Measurements from ENCODE around the gene FUCA2.
"Not testable (repeated sequence)": the region's sequence is repeated elsewhere in the genome, so short reads cannot be mapped to it uniquely, and the experiment has no call there.

The FUCA2 gene

DNA sequence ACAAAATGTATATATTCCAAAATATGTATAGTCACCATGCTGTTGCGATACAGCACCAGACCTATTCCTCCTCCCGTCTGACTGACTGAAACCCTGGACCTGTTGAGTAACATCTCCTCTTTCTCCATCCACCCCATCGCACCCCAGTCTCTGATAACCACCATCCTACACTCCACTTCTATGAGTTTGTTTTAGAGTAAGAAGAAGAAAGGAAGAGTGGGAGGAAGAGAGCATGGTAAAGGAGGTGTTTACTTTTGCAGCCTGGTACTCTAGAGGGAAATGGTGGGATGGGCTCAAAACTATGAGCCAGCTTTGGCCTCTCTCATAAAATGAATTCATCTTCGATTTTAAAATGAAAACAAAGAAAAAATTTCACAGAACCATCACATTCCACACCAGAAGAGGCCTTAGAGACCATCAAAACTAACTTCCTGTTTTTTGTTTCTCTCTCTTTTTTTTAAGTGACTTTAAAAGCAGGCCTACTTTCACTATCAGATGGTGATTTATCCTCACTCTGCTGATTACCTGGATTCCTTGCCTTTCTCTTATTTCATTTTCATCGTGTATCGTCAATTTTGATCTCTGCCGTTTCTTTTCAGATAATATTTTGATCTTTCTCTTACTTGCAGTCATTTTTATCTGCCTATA, 16.8 kb upstream of the FUCA2 start:
- H3K9me3 ChIP-seq (ENCODE audit: low read length), result no peaks in the 10 kb centered on the region
- no peak overlapping the region for H3K4me3 ChIP-seq (ENCODE audit: low read length)
- H2AFZ ChIP-seq (ENCODE audit: low read depth, low read length), result no peak overlapping the region
- peaks cover 6% of the 10 kb centered on the region for H3K4me1 ChIP-seq (ENCODE audit: insufficient read depth, low read length)
- H3K36me3 ChIP-seq (ENCODE audit: insufficient read depth, low read length), result no peaks in the 10 kb centered on the region
- H3K27me3 ChIP-seq (ENCODE audit: insufficient read depth, low read length), result no peaks in the 10 kb centered on the region

DNA sequence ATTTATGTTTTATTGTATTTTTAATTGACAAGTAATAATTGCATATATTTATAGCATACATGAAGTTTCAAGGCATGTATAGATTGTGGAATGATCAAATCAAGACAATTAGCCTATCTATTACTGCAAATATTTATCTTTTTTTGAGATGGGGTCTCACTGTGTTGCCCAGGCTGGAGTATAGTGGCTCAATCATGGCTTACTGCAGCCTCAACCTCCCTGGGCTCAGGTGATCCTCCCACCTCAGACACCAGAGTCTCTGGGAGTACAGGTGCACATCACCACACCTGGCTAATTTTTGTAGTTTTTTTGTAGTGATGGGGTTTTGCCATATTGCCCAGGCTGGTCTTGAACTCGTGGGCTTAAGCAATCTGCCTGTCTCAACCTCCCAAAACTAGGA, 16.2 kb upstream of the FUCA2 start:
- Histone ChIP-seq H3K36me3 (ENCODE audit: insufficient read depth, low read length) (no peaks in the 10 kb centered on the region), H3K9me3 (ENCODE audit: low read length) (no peaks in the 10 kb centered on the region), H3K4me1 (ENCODE audit: insufficient read depth, low read length) (peaks cover 6% of the 10 kb centered on the region), H2AFZ (ENCODE audit: low read depth, low read length) (no peak overlapping the region), H3K4me3 (ENCODE audit: low read length) (no peak overlapping the region), H3K27me3 (ENCODE audit: insufficient read depth, low read length) (no peaks in the 10 kb centered on the region)

- H3K4me3 ChIP-seq (ENCODE audit: low read length), result no peak overlapping the region
- H3K9me3 ChIP-seq (ENCODE audit: low read length), result no peaks in the 10 kb centered on the region
- no peaks in the 10 kb centered on the region for H3K4me1 ChIP-seq (ENCODE audit: insufficient read depth, low read length)
- no peaks in the 10 kb centered on the region for H3K27me3 ChIP-seq (ENCODE audit: insufficient read depth, low read length)
- H3K36me3 ChIP-seq (ENCODE audit: insufficient read depth, low read length), result no peaks in the 10 kb centered on the region
- H2AFZ ChIP-seq (ENCODE audit: low read depth, low read length), result no peak overlapping the region
Observed at GRCh38 chr6:143525356-143525755, 13.8 kb upstream of the FUCA2 start.

GRCh38 chr6:143522039-143522600, 10.6 kb upstream of the FUCA2 start:
- Histone ChIP-seq H2AFZ (ENCODE audit: low read depth, low read length) (no peak overlapping the region), H3K27me3 (ENCODE audit: insufficient read depth, low read length) (no peaks in the 10 kb centered on the region), H3K4me3 (ENCODE audit: low read length) (no peak overlapping the region), H3K9me3 (ENCODE audit: low read length) (no peaks in the 10 kb centered on the region), H3K4me1 (ENCODE audit: insufficient read depth, low read length) (no peaks in the 10 kb centered on the region), H3K36me3 (ENCODE audit: insufficient read depth, low read length) (no peaks in the 10 kb centered on the region)

DNA sequence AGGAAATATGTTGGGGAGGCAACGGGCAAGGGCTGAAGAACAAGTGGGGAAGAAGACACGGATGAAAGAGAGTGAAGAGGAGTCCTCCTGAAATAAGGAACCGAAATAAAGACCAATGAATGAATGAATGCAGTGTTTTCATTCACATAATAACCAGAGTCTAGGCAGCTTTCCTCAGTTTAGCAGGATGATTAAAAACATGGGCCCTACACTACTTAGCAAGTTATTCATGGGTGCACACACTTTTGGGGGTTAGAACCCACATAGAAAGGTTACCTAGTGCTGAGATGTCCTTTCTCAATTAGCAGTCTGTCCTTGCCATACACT, 5.9 kb upstream of the FUCA2 start:
- Histone ChIP-seq H3K4me3 (ENCODE audit: low read length) (no peak overlapping the region), H3K27me3 (ENCODE audit: insufficient read depth, low read length) (no peaks in the 10 kb centered on the region), H2AFZ (ENCODE audit: low read depth, low read length) (no peak overlapping the region)

DNA sequence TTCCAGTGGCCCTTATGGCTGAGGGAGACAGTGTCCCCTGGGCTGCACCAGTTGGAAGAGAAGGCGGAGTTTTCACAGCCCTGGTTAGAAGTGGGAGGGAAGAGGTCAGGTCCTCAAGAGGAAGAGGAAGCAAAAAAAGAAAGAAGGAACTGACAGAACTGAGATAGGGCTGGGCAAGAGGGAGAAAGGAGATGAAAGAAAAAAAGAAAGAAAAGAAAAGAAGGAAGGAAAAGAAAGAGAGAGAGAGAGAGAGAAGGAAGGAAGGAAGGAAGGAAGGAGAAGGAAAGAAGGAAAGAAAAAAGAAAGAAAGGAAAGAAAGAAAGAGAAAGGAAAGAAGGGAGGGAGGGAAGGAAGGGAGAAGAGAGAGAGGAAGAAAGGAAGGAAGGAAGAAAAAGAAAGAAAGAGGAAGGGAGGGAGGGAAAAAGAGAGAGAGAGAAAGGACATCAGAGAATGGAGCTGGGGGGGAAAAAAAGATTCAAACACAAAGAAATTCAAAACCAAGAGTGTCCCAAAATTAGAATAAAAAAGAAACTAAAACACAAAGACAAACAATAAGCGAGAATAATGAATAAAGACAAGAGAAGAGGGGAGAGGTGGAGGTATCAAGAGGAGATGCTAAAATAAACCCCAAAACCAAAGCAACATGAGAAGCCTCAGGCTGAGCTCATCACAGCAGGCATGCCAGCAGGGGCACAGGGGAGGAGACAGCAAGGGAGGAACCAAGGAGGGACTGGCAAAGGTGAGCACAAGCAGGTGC, 5.3 kb upstream of the FUCA2 start:
- Histone ChIP-seq H3K36me3 (ENCODE audit: insufficient read depth, low read length) (no peaks in the 10 kb centered on the region), H3K4me1 (ENCODE audit: insufficient read depth, low read length) (peaks cover 2% of the 10 kb centered on the region), H2AFZ (ENCODE audit: low read depth, low read length) (no peak overlapping the region), H3K4me3 (ENCODE audit: low read length) (no peak overlapping the region), H3K9me3 (ENCODE audit: low read length) (no peaks in the 10 kb centered on the region), H3K27me3 (ENCODE audit: insufficient read depth, low read length) (no peaks in the 10 kb centered on the region)

More for the DNA sequence above, 5.9 kb upstream of the FUCA2 start:
- no peaks in the 10 kb centered on the region for H3K4me1 ChIP-seq (ENCODE audit: insufficient read depth, low read length)
- H3K36me3 ChIP-seq (ENCODE audit: insufficient read depth, low read length), result no peaks in the 10 kb centered on the region
- no peaks in the 10 kb centered on the region for H3K9me3 ChIP-seq (ENCODE audit: low read length)

DNA sequence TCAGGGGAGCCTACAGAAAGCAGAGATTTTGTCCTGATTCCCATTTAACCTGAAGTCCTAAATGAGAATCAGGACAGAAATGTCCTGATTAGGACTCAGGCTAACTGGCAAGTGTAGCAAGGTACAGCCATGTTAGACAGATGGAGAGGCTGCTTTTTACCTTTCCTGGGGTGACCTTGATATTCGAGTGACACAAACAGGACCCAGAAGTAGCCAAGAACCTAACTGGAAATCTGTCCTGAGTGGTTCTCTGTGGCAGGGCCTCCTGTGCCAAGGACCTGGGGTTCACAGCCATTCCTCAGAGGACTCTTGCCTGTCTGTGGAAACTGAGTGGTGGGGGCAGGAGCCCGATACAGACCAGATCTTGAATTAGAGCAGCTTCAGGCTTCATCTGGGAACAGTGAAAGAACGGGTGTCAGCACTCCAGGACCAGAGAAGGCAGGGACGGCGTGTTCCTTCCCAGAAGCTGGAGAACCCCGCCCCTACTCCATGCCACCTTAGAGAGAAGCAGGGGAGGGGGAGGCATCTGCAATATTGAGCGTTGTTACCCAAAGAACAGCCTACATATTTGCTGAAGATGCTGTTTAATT, 4.3 kb upstream of the FUCA2 start:
- Histone ChIP-seq H3K4me1 (ENCODE audit: insufficient read depth, low read length) (peaks cover 6% of the 10 kb centered on the region), H3K4me3 (ENCODE audit: low read length) (no peak overlapping the region), H3K27me3 (ENCODE audit: insufficient read depth, low read length) (no peaks in the 10 kb centered on the region), H3K36me3 (ENCODE audit: insufficient read depth, low read length) (no peaks in the 10 kb centered on the region), H3K9me3 (ENCODE audit: low read length) (no peaks in the 10 kb centered on the region), H2AFZ (ENCODE audit: low read depth, low read length) (no peak overlapping the region)

DNA sequence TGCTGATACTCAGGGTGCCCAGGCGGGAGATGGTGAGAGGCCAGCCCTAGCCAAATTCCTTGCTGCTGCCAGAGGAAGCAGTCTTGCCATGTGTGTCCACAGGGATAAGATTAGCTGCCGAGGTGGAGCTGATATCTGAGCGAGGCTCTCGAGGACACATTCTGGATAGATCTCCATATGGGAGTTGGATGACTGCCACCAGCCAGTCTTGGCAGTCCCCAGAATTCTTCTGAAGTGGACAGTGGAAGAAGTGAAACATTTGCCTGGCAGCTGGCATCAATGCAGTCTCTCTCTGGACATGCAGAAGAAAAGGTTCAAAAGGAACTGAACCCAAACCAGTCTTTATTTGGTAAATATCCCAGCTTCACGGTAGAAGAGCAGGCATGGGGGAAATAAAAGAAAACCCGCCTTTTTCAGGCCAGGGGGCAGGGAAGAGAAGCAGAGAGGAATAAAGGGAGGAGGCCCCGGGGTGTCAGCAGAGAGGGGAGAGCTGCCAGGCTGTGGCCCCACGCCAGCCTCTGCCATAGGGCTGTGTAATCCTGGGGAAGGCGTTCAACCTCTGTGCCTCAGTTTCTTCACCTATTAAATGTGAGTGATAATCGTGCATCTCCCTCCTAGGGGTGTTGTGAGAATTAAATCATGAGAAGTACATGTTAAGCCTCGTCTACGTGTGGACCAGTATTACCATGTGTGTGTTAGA, 3.7 kb upstream of the FUCA2 start:
- no peaks in the 10 kb centered on the region for H3K9me3 ChIP-seq (ENCODE audit: low read length)
- no peaks in the 10 kb centered on the region for H3K36me3 ChIP-seq (ENCODE audit: insufficient read depth, low read length)
- H3K27me3 ChIP-seq (ENCODE audit: insufficient read depth, low read length), result no peaks in the 10 kb centered on the region
- no peak overlapping the region for H2AFZ ChIP-seq (ENCODE audit: low read depth, low read length)
- no peak overlapping the region for H3K4me3 ChIP-seq (ENCODE audit: low read length)
- peaks cover 7% of the 10 kb centered on the region for H3K4me1 ChIP-seq (ENCODE audit: insufficient read depth, low read length)

- Histone ChIP-seq H3K36me3 (ENCODE audit: insufficient read depth, low read length) (peaks cover 5% of the 10 kb centered on the region), H3K4me3 (ENCODE audit: low read length) (no peak overlapping the region), H3K9me3 (ENCODE audit: low read length) (no peaks in the 10 kb centered on the region), H3K4me1 (ENCODE audit: insufficient read depth, low read length) (peaks cover 7% of the 10 kb centered on the region), H2AFZ (ENCODE audit: low read depth, low read length) (no peak overlapping the region), H3K27me3 (ENCODE audit: insufficient read depth, low read length) (no peaks in the 10 kb centered on the region)
Observed at GRCh38 chr6:143513410-143513809, 1.9 kb upstream of the FUCA2 start.

DNA sequence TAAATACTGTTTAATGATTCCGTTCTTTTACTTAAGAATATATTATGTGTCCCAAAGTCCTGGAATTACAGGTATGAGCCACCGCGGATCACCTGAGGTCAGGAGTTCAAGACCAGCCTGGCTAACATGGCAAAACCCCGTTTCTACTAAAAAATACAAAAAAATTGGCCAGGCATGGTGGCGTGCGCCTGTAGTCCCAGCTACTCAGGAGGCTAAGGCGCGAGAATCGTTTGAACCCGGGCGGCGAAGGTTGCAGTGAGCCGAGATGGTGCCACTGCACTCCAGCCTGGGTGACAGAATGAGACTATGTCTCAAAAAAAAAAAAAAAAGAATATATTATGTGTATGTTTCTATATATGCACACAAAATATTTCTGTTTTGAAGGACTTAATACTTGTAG, 1.2 kb downstream of the FUCA2 start:
- not testable (repeated sequence) for H2AFZ ChIP-seq (ENCODE audit: low read depth, low read length); H3K9me3 ChIP-seq (ENCODE audit: low read length); H3K4me1 ChIP-seq (ENCODE audit: insufficient read depth, low read length); H3K27me3 ChIP-seq (ENCODE audit: insufficient read depth, low read length)
- Histone ChIP-seq H3K36me3 (ENCODE audit: insufficient read depth, low read length) (peaks cover 34% of the 10 kb centered on the region), H3K4me3 (ENCODE audit: low read length) (peak overlapping the region; percentile 57)

- H2AFZ ChIP-seq (ENCODE audit: low read depth, low read length), result no peak overlapping the region
- peaks cover 7% of the 10 kb centered on the region for H3K4me1 ChIP-seq (ENCODE audit: insufficient read depth, low read length)
- no peaks in the 10 kb centered on the region for H3K27me3 ChIP-seq (ENCODE audit: insufficient read depth, low read length)
- no peaks in the 10 kb centered on the region for H3K9me3 ChIP-seq (ENCODE audit: low read length)
- peaks cover 54% of the 10 kb centered on the region for H3K36me3 ChIP-seq (ENCODE audit: insufficient read depth, low read length)
- no peak overlapping the region for H3K4me3 ChIP-seq (ENCODE audit: low read length)
Observed at GRCh38 chr6:143507358-143508145, 4.0 kb downstream of the FUCA2 start.

DNA sequence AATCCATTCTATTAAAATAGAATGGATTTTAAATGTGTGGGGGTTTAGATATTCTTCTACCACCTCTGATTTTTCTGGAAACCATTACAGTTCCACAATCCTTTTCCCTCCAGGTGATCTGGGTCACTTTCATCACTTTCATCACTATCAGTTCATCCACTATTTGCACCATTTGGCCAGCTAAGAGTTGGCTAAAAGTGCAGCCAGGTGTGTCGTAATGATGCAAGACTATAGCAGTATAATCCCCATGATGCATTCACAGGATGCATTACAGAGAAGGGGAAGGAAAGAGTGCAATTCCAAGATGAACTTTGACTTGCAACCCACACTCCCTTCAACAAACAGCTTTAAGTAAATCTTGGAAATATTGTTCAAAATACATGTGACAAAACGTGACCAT, 4.9 kb downstream of the FUCA2 start:
- Histone ChIP-seq H3K36me3 (ENCODE audit: insufficient read depth, low read length) (peaks cover 61% of the 10 kb centered on the region), H3K9me3 (ENCODE audit: low read length) (no peaks in the 10 kb centered on the region), H3K4me1 (ENCODE audit: insufficient read depth, low read length) (peaks cover 3% of the 10 kb centered on the region), H3K27me3 (ENCODE audit: insufficient read depth, low read length) (no peaks in the 10 kb centered on the region), H3K4me3 (ENCODE audit: low read length) (no peak overlapping the region), H2AFZ (ENCODE audit: low read depth, low read length) (no peak overlapping the region)

Measured in neuron (in vitro differentiated cells).